ENCODE measurements around the gene ECT2L. TPM values are rescaled to one million over a fixed set of nuclear protein-coding genes. Genes with fewer than 3 reads are reported as not detected.
A peak's percentile ranks its signal among the peaks of the same experiment; 100 is the strongest.

Gene ECT2L
- total RNA-seq, 1 experiment from 2014 or later, result not detected

DNA sequence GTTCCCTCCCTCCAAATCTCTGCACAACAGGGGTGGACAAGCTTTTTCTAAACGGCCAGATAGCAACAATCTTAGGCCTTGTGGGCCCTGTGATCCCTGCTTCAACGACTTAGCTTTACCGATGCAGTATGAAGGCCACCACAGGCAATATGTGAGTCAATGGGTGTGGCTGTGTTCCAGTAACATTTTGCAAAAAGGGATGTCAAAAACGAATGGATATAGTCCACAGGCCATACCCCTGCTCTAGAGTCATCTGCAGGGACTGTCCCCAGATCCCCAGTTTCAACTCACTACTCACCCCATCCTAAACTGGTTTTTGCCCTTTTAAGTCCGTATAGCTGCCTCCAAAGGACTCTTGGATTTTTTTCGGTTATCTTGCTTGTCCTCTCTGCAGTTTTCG is 34.4 kb downstream of the ECT2L start:
- ChIA-PET POLR2A (ENCODE audit: low non-redundant PET) (no interaction called here), CTCF (no interaction called here)
- no peak for TF ChIP-seq EZH2 (IDR thresholded peaks at IDR 0.05; ENCODE audit: borderline replicate concordance, low read depth, low read length, poor library complexity, severe bottlenecking)
- TF ChIP-seq, protein P1, sequence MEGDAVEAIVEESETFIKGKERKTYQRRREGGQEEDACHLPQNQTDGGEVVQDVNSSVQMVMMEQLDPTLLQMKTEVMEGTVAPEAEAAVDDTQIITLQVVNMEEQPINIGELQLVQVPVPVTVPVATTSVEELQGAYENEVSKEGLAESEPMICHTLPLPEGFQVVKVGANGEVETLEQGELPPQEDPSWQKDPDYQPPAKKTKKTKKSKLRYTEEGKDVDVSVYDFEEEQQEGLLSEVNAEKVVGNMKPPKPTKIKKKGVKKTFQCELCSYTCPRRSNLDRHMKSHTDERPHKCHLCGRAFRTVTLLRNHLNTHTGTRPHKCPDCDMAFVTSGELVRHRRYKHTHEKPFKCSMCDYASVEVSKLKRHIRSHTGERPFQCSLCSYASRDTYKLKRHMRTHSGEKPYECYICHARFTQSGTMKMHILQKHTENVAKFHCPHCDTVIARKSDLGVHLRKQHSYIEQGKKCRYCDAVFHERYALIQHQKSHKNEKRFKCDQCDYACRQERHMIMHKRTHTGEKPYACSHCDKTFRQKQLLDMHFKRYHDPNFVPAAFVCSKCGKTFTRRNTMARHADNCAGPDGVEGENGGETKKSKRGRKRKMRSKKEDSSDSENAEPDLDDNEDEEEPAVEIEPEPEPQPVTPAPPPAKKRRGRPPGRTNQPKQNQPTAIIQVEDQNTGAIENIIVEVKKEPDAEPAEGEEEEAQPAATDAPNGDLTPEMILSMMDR (conservative IDR thresholded peaks at IDR 0.05; ENCODE audit: low read depth, low read length), result no peak
- no TSS peak for BruUV-seq (replicated peaks)
- no peaks in the 10 kb centered on the region for H3K27me3 ChIP-seq (replicated peaks; ENCODE audit: insufficient read depth, low read depth, low read length, poor library complexity)
- intact Hi-C loops (cut with micrococcal nuclease; ENCODE audit: unreplicated experiment), result no loop called here
- no peak overlapping the region for H3K27ac ChIP-seq (ENCODE audit: low read depth, low read length, poor library complexity, severe bottlenecking)
- no peak for DNase-seq (ENCODE audit: low spot score)
- peaks cover 6% of the 10 kb centered on the region for H3K4me1 ChIP-seq (ENCODE audit: insufficient read depth, low read length, poor library complexity, severe bottlenecking)
- no peaks in the 10 kb centered on the region for H3K36me3 ChIP-seq (ENCODE audit: insufficient read depth, low read length, poor library complexity, severe bottlenecking)
- H3K4me3 ChIP-seq (ENCODE audit: low read depth, low read length, poor library complexity, severe bottlenecking), result no peak overlapping the region
- H3K9me3 ChIP-seq (ENCODE audit: low read depth, low read length, poor library complexity, severe bottlenecking), result no peaks in the 10 kb centered on the region

DNA sequence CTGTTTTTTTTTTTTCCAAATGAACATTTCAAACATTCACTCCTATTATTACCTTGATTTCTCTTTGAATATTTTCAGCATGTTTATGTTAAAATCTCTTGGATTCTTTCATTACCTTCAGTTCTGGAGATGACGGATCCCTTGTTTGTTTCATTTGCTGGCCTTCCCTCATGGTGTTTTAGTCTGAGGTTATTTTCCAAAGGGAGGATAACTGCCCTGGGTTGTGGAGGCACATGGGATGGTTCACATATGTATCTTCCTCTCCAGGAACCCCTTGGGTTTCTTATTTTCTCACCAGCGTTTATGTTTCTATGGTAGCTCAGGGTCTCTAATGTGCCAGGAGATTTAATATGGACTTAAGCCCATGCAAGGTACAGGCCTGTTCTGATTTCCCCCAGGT is 36.3 kb downstream of the ECT2L start:
- TF ChIP-seq, protein P1 (conservative IDR thresholded peaks at IDR 0.05; ENCODE audit: low read depth, low read length), result no peak
- TF ChIP-seq EZH2 (IDR thresholded peaks at IDR 0.05; ENCODE audit: borderline replicate concordance, low read depth, low read length, poor library complexity, severe bottlenecking), result no peak
- Histone ChIP-seq H3K36me3 (ENCODE audit: insufficient read depth, low read length, poor library complexity, severe bottlenecking) (no peaks in the 10 kb centered on the region), H3K27me3 (replicated peaks; ENCODE audit: insufficient read depth, low read depth, low read length, poor library complexity) (no peaks in the 10 kb centered on the region), H3K9me3 (ENCODE audit: low read depth, low read length, poor library complexity, severe bottlenecking) (no peaks in the 10 kb centered on the region), H3K27ac (ENCODE audit: low read depth, low read length, poor library complexity, severe bottlenecking) (no peak overlapping the region), H3K4me1 (ENCODE audit: insufficient read depth, low read length, poor library complexity, severe bottlenecking) (peaks cover 6% of the 10 kb centered on the region), H3K4me3 (ENCODE audit: low read depth, low read length, poor library complexity, severe bottlenecking) (no peak overlapping the region)
- no TSS peak for BruUV-seq (replicated peaks)
- no peak for DNase-seq (ENCODE audit: low spot score)
- ChIA-PET POLR2A (ENCODE audit: low non-redundant PET) (no interaction called here), CTCF (no interaction called here)
- intact Hi-C loops (cut with micrococcal nuclease; ENCODE audit: unreplicated experiment), result no loop called here

GRCh38 chr6:138833816-138834539 is 38.1 kb downstream of the ECT2L start:
- CTCF ChIA-PET, result no interaction called here
- POLR2A ChIA-PET (ENCODE audit: low non-redundant PET), result no interaction called here
- H3K4me1 ChIP-seq (ENCODE audit: insufficient read depth, low read length, poor library complexity, severe bottlenecking), result peaks cover 6% of the 10 kb centered on the region
- intact Hi-C loops (cut with micrococcal nuclease; ENCODE audit: unreplicated experiment), result no loop called here
- H3K27ac ChIP-seq (ENCODE audit: low read depth, low read length, poor library complexity, severe bottlenecking), result no peak overlapping the region
- BruUV-seq (replicated peaks), result no TSS peak
- TF ChIP-seq EZH2 (IDR thresholded peaks at IDR 0.05; ENCODE audit: borderline replicate concordance, low read depth, low read length, poor library complexity, severe bottlenecking), result no peak
- TF ChIP-seq, protein P1 (conservative IDR thresholded peaks at IDR 0.05; ENCODE audit: low read depth, low read length), result no peak
- no peaks in the 10 kb centered on the region for H3K36me3 ChIP-seq (ENCODE audit: insufficient read depth, low read length, poor library complexity, severe bottlenecking)
- H3K4me3 ChIP-seq (ENCODE audit: low read depth, low read length, poor library complexity, severe bottlenecking), result no peak overlapping the region
- no peaks in the 10 kb centered on the region for H3K27me3 ChIP-seq (replicated peaks; ENCODE audit: insufficient read depth, low read depth, low read length, poor library complexity)
- H3K9me3 ChIP-seq (ENCODE audit: low read depth, low read length, poor library complexity, severe bottlenecking), result no peaks in the 10 kb centered on the region
- DNase-seq (ENCODE audit: low spot score), result peak; percentile 30
